Liver (tissue), 9 donors: Measurements from ENCODE around the gene ITPKB. TPM values are rescaled to one million over a fixed set of nuclear protein-coding genes. Genes with fewer than 3 reads are reported as not detected.
A peak's percentile ranks its signal among the peaks of the same experiment; 100 is the strongest.

Experiments
- DNase-seq: peaks from one replicate; pipeline ENCODE4 v3.0.0-alpha.2; 2017; ENCODE audit warnings: low spot score
- H3K27ac ChIP-seq, 2 donors: one replicate each; pipeline ENCODE4 v1.7.0; 2013; ENCODE audit warnings: inconsistent platforms in 2 of 2, low read length in 2 of 2, control low read depth in 1 of 2, low read depth in 1 of 2, mild to moderate bottlenecking in 1 of 2
- H3K27me3 ChIP-seq, 4 donors: one replicate each; pipeline versions ENCODE4 v1.6.1 to v1.7.0; 2013; ENCODE audit warnings: low read length in 3 of 4, inconsistent platforms in 1 of 4, mild to moderate bottlenecking in 1 of 4, moderate library complexity in 1 of 4; ENCODE audit not compliant: control insufficient read depth in 4 of 4, insufficient read depth in 4 of 4
- H3K36me3 ChIP-seq, 4 donors: one replicate each; pipeline versions ENCODE4 v1.6.1 to v1.7.0; 2013; ENCODE audit warnings: low read length in 3 of 4, mild to moderate bottlenecking in 3 of 4, low read depth in 1 of 4, moderate library complexity in 1 of 4; ENCODE audit not compliant: control insufficient read depth in 4 of 4, insufficient read depth in 3 of 4
- H3K4me1 ChIP-seq, 4 donors: one replicate each; pipeline versions ENCODE4 v1.6.1 to v1.7.0; 2013; ENCODE audit warnings: low read length in 3 of 4, mild to moderate bottlenecking in 3 of 4, moderate library complexity in 1 of 4; ENCODE audit not compliant: control insufficient read depth in 4 of 4, insufficient read depth in 4 of 4
- H3K4me3 ChIP-seq, 3 donors: one replicate each; pipeline versions ENCODE4 v1.6.1 to v1.7.0; 2013; ENCODE audit warnings: low read length in 3 of 3, control low read depth in 1 of 3, low read depth in 1 of 3, mild to moderate bottlenecking in 1 of 3
- H3K9ac ChIP-seq, 2 donors: one replicate each; pipeline ENCODE4 v1.7.0; 2013; ENCODE audit warnings: low read length in 2 of 2, mild to moderate bottlenecking in 2 of 2, moderate library complexity in 2 of 2, control low read depth in 1 of 2, low read depth in 1 of 2
- H3K9me3 ChIP-seq, 4 donors: one replicate each; pipeline versions ENCODE4 v1.6.1 to v1.7.0; 2013; ENCODE audit warnings: low read length in 3 of 4; ENCODE audit not compliant: control insufficient read depth in 4 of 4
- EGR1 ChIP-seq, 2 donors: IDR thresholded peaks; 2 replicates each; pipeline ENCODE4 v1.6.1; 2016 to 2018; ENCODE audit warnings: antibody characterized with exemption in 2 of 2, low read depth in 2 of 2
- FOXA2 ChIP-seq: IDR thresholded peaks from 2 replicates; pipeline ENCODE4 v1.6.1; 2016; ENCODE audit warnings: antibody characterized with exemption
- GABPA ChIP-seq, 2 donors: IDR thresholded peaks in 1 of 2; conservative IDR thresholded peaks in 1 of 2; 2 replicates each; pipeline ENCODE4 v1.6.1; 2016; ENCODE audit warnings: antibody characterized with exemption in 2 of 2, mild to moderate bottlenecking in 1 of 2, moderate library complexity in 1 of 2
- HNF4A ChIP-seq, 2 donors: conservative IDR thresholded peaks; 2 replicates each; pipeline ENCODE4 v1.6.1; 2016; ENCODE audit warnings: antibody characterized with exemption in 2 of 2, mild to moderate bottlenecking in 2 of 2
- HNF4G ChIP-seq: IDR thresholded peaks from 2 replicates; pipeline ENCODE4 v1.6.1; 2016; ENCODE audit warnings: antibody characterized with exemption
- JUND ChIP-seq, 2 donors: IDR thresholded peaks; 2 replicates each; pipeline ENCODE4 v1.6.1; 2016; ENCODE audit warnings: antibody characterized with exemption in 2 of 2
- REST ChIP-seq: IDR thresholded peaks from 2 replicates; pipeline ENCODE4 v1.6.1; 2016; ENCODE audit warnings: antibody characterized with exemption, mild to moderate bottlenecking
- SP1 ChIP-seq: IDR thresholded peaks from 2 replicates; pipeline ENCODE4 v1.6.1; 2018; ENCODE audit warnings: antibody characterized with exemption, mild to moderate bottlenecking
- YY1 ChIP-seq: IDR thresholded peaks from 2 replicates; pipeline ENCODE4 v1.6.1; 2016; ENCODE audit warnings: antibody characterized with exemption, mild to moderate bottlenecking
- WGBS: extraction: QIAGEN DNeasy Blood & Tissue Kit; methylation state at CpG from one replicate; pipeline ENCODE4 v1.1.7; 2013; 5-methylcytosine and 5-hydroxymethylcytosine counted together
- polyA plus RNA-seq, 2 donors: library from polyadenylated mRNA; stranded (reverse) in 1 of 2; unstranded in 1 of 2; fragments of 200-250 nt in 1 of 2; fragments of >200 nt in 1 of 2; fragmentation: Nextera tagmentation in 1 of 2; extraction: Ambion mirVana in 1 of 2; gene quantifications; one replicate each; pipeline versions ENCODE4 v1.2.1 to v1.2.3, GENCODE V29; 2013 to 2015
- total RNA-seq, 2 donors: library from RNA; depleted of rRNA; stranded (reverse); fragments of >200 nt; gene quantifications; one replicate each; pipeline ENCODE4 v1.2.3, GENCODE V29; 2014
- TF ChIP-seq, protein P1 (sequence below): IDR thresholded peaks from 2 replicates; pipeline ENCODE4 v1.6.1; 2016; ENCODE audit warnings: antibody characterized with exemption
- TF ChIP-seq, protein P2 (sequence below): IDR thresholded peaks from 2 replicates; pipeline ENCODE4 v1.6.1; 2016; ENCODE audit warnings: antibody characterized with exemption
- TF ChIP-seq, protein P3 (sequence below): IDR thresholded peaks from 2 replicates; pipeline ENCODE4 v1.6.1; 2016; ENCODE audit warnings: antibody characterized with exemption
- donor health status: healthy.
- donor health status: healthy.
- donor health status: healthy.
- donor health status: healthy.
- donor health status: healthy.

The ITPKB gene
- total and polyA plus RNA-seq, 4 donors = 0.61 to 5.8 (median 3.7) TPM

GRCh38 chr1:226704169-226704937 lies 34.7 kb downstream of the ITPKB start:
- H3K27ac ChIP-seq = no peak overlapping the region
- WGBS = 82% methylated on average over 10 of the region's 10 CpGs
- H3K9ac ChIP-seq = no peak overlapping the region
- no peak for DNase-seq
- peaks cover 0 to 3% (median 0%) of the 10 kb centered on the region in 4 donors for H3K36me3 ChIP-seq
- TF ChIP-seq, protein P1, sequence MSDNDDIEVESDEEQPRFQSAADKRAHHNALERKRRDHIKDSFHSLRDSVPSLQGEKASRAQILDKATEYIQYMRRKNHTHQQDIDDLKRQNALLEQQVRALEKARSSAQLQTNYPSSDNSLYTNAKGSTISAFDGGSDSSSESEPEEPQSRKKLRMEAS = no peak
- no peak for TF ChIP-seq JUND (IDR thresholded peaks at IDR 0.05)
- no peak for TF ChIP-seq SP1
- TF ChIP-seq, protein P2, sequence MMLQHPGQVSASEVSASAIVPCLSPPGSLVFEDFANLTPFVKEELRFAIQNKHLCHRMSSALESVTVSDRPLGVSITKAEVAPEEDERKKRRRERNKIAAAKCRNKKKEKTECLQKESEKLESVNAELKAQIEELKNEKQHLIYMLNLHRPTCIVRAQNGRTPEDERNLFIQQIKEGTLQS = no peak
- no peak for TF ChIP-seq REST
- TF ChIP-seq HNF4A (conservative IDR thresholded peaks at IDR 0.05) = no peak
- TF ChIP-seq, protein P3, sequence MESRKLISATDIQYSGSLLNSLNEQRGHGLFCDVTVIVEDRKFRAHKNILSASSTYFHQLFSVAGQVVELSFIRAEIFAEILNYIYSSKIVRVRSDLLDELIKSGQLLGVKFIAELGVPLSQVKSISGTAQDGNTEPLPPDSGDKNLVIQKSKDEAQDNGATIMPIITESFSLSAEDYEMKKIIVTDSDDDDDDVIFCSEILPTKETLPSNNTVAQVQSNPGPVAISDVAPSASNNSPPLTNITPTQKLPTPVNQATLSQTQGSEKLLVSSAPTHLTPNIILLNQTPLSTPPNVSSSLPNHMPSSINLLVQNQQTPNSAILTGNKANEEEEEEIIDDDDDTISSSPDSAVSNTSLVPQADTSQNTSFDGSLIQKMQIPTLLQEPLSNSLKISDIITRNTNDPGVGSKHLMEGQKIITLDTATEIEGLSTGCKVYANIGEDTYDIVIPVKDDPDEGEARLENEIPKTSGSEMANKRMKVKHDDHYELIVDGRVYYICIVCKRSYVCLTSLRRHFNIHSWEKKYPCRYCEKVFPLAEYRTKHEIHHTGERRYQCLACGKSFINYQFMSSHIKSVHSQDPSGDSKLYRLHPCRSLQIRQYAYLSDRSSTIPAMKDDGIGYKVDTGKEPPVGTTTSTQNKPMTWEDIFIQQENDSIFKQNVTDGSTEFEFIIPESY = no peak
- no peak for TF ChIP-seq HNF4G
- no peak for TF ChIP-seq FOXA2
- no peak for TF ChIP-seq YY1
- H3K27me3 ChIP-seq = no peaks in the 10 kb centered on the region
- H3K9me3 ChIP-seq = no peaks in the 10 kb centered on the region
- H3K4me1 ChIP-seq = peaks cover 0 to 8% (median 5%) of the 10 kb centered on the region in 4 donors
- no peak overlapping the region for H3K4me3 ChIP-seq

GRCh38 chr1:226702957-226703831 lies 35.9 kb downstream of the ITPKB start:
- Histone ChIP-seq H3K4me1 (peaks cover 0 to 8% (median 5%) of the 10 kb centered on the region in 4 donors), H3K9me3 (no peaks in the 10 kb centered on the region), H3K36me3 (peaks cover 0 to 3% (median 0%) of the 10 kb centered on the region in 4 donors), H3K4me3 (peak overlapping the region; percentile 59 to 90 (median 74)), H3K27me3 (no peaks in the 10 kb centered on the region), H3K9ac (peak overlapping the region; percentile 94 to 97), H3K27ac (peak overlapping the region; percentile 97)
- TF ChIP-seq, protein P3 = no peak
- peak; percentile 24 for TF ChIP-seq YY1
- TF ChIP-seq GABPA (IDR thresholded peaks at IDR 0.05 in 1 of 2, conservative IDR thresholded peaks at IDR 0.05 in 1 of 2) = peak in 1 of 2 donors; percentile 40
- TF ChIP-seq, protein P2 = no peak
- peak; percentile 76 to 93 for TF ChIP-seq EGR1 (IDR thresholded peaks at IDR 0.05; ENCODE audit: low read depth in 2 of 2)
- under 1% methylated on average over 62 of the region's 62 CpGs for WGBS
- peak; percentile 78 for DNase-seq
